ENCODE results near the gene GK.
"Not testable (repeated sequence)": the region's sequence is repeated elsewhere in the genome, so short reads cannot be mapped to it uniquely, and the experiment has no call there.

GK gene

DNA sequence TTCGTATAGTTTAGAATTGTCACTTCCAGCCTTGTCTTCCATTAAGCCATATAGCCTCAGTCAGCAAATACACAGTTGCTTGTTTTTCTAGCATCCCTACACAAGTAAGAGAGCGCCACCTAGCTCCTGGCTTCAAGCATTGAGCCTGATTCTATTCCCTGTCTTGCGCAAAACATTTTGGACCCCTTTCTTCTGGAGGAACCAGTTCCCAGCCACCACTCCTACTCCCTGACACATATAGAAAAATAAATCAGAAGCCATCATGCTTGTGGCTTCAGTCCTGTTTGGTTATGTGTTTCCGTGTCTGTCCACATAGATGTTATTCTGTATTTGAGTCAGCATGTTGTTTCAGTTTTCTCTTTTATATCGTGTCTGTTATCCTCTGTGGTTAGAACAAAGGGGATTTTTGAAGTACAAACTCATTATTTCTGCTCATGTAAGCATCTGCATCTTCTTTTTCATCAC lies 59.9 kb downstream of the GK start:
- DNase-seq: peak; percentile 19

DNA sequence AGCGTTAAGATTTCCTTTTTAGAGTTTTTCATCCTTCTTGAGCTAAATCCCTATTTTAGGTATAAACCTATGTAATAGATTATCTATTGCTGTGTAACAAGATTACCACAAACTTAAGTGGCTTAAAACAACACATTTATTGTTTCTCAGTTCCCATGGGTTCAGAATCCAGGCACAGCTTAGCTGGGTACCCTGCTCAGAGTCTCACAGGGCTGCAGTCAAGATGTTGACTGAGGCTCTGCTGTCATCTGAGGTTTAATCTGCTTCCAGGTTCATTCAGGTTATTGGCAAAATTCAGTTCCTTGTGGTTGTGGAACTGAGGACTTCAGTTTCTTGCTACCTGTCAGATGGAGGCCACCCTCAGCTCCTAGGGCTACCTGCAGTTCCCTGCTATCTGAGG lies 60.9 kb downstream of the GK start:
- no peak for DNase-seq

DNA sequence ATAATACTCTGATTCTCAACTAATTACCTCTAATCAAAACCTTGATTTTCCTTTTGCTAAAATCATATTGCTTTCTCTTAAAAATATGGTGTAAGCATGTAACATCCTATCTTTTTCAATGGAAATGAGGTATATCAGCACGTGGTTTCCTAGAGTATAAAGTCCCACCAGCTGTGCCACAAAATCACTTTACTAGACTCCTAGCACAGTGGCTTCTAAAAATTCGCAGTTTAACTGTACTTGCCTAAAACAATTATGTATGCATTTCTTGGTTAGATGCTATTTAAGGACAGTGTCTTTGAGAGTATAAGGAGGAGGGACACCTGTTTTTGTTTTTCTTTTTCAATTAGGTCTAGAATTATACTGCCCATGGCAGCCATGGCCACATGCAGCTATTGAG lies 62.8 kb downstream of the GK start:
- DNase-seq: no peak

DNA sequence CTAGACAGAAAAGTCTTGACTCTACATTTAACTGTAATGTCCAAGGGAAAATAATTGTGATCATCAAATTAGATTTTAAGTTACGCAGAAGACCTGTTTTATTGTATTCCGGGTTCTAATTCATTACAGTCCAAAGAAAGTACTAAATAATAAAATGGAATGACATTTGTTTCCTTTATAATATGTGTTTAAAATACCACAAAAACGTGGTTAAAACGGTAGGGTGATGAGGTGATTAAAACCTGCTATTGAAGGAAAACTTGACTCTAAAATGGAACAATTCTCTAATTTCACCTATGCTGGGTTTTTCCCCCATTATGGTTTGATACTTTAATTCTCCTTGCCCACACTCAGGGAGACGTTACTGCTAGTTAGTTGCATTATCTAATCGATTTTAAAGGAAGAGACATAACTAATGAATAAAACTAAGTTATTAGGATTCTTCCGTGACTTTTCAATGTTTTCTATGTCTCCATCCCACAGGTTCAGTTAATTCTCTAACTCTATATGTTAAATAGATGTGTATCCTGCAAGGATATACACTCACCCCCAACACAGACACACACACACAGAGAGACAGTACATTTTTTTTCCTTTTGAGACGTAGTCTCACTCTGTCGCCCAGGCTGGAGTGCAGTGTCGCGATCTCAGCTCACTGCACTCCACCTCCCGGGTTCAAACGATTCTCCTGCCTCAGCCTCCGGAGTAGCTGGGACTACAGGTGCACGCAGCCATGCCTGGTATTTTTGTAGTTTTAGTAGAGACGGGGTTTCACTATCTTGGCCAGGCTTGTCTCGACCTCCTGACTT lies 80.8 kb downstream of the GK start:
- DNase-seq: no peak

DNA sequence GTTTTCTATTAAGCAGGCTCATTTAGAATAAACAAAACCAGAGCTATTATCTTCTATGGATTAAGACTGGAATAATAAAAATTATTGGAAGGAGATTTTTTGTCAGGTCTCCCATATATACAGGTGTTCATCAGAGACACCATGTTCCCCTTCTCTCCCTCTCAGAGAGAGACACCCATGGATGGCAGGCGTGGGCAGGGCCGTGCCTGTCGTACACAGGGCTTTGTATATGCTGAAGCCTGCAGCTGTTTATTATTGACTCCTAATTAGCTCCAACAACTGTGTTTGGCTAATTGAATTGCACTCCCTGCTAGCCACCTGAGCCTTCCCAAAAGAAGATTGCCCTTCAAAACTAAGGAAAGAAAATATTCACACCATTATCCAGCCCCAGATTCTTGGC lies 81.6 kb downstream of the GK start:
- DNase-seq: no peak

DNA sequence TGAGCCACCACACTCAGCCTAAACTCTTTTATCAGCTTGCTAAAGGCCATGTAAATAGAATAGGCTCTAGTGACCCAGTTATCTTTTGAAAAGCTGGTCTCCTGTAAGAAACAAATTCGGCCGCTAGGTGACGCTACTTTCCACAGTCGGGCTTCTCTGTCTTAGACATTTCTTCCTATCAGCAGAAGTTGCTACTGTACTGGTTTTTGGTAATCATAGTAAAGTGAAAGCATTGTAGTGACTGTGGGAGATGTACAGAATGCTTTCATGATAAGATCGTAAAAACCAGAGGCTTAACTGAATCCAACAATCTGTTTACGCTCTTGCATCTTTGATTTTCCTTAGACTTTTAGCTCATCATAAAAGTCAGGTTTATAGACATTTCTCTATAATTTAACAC lies 82.6 kb downstream of the GK start:
- DNase-seq: peak; percentile 56

DNA sequence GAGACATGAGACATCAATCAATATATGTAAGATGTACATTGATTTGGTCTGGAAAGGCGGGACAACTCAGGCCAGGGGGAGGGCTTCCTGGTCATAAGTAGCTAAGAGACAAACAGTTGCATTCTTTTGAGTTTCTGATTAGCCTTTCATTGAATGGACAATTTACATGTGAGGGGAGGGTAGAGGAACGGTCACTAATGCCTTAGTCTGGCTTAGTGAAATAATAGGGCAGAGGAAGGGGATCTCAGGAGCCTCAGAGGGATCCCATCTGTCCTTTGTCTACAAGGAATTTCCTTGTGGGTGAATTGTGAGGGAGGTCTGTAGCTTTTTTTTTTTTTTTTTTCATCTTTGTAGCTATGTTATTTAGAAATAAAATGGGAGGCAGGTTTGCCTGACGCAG lies 88.3 kb downstream of the GK start:
- no peak for DNase-seq

DNA sequence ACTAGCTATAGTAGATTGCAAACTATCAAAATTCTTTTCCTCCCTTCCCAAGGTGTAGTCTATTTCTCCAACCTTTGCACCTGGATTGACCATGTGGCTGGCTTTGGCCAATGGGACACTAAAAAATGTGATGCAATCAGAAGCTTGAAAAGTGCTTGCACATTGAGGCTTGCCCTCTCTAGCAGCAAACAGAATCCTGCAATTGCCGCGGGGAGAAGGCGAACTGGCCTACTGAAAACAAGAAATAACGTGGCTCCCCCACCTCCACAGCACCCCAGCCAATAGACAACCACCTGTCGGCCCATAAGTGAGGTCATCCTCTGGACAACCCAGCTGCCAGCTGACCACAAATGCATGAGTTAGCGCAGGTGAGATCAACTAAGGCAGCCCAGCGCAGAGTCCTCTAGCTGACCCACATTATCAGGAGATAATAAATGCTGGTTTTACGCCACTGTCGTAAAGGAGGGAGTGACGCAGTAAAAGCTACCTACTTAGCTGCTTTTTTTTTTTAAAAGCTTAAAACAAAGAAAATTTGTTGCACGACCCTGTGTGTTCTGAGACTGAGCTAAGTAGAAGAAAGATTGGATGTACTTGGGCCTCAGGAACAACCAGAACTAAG lies 95.2 kb downstream of the GK start:
- DNase-seq: no peak

DNA sequence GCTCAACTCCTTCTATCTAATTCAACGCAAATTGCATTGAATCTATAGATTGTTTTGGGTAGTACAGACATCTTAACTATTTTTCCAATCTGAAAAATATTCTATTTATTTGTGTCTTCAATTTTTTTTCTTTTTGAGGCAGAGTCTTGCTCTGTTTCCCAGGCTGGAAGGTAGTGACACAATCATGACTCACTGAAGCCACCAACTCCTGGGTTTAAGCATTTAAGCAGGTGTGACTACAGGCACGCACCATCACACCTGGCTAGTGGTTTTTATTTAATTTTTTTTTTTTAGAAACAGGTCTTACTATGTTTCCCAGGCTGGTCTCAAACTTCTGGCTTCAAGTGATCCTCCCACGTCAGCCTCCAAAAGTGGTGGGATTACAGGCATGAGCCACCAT lies 98.3 kb downstream of the GK start:
- no peak for DNase-seq

DNA sequence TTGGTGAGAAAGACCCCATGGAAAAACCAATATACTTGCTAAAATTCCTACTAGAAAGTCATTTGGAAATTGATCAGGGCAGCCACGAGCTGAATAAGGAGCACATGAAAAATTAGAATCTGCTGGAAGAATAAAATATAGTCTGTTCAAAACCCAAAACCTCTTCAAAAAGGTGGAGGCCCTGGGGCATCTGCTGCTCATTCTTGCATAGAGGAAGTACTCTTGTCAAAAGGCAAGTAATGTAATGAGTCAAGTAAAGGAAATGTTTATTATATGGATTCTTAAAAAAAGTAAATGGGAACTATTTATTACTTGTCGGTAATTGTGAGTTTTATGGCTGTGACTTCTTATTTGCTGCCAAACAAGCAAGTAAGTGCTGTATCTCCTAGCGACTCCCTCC lies 109.5 kb downstream of the GK start:
- DNase-seq: no peak

DNA sequence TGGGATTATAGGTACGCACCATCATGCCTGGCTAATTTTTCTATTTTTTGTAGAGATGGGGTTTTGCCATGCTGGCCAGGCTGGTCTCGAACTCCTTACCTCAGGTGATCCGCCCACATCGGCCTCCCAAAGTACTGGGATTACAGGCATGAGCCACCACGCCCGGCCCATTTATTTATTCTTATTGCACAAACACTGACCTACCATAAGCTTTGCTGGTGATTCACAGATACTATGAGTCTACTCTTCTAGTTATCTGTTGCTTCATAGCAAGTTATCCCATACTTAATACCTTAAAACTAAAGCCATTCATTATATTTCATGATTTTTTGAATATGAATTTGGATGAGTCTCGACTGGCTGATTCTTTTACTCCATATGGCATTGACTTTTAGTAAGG lies 120.5 kb downstream of the GK start:
- not testable (repeated sequence) for DNase-seq

DNA sequence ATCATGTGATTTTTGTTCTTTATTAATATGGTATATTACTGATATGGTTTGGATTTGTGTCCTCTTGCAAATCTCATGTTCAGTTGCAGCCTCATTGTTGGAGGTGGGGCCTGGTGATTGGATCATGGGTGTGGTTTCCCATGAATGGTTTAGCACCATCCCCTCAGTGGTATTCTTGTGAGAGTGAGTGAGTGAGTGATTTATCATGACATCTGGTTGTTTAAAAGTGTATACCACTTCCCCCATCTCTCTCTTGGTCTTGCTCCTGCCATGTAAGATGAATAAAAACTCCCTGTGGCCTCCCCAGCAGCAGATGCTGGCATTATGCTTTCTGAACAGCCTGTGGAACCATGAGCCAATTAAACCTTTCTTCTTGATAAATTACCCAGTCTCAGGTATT lies 124.4 kb downstream of the GK start:
- no peak for DNase-seq

DNA sequence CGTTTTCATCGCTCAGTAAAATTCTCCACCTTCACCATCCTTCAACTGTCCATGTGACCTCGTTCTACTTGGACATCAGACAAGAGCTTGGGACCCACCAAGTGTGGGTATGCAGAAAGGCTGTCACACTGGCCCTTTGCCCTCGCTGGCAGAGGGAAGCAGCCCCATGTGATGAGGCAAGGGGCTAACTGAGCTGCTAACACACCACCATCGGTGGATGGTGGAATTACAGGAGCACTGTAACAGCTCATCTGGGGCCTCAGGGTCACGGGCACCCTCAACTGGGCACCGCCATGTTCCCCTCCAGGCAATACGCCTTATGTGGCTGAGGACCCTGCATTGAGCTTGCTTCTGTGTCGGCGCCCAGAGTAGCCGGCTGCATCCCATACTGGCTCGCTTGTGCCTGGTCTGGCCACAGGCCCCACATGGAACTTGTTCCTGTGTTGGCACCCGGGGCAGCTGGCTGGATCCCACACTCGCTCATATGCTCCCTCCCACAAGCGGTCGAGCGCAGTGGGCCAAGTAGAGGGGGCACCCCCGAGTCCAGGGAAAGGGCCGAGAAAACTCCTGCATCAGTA lies 126.3 kb downstream of the GK start:
- no peak for DNase-seq
